Stimulated activated CD4-positive, alpha-beta T cell treated with anti-CD3 and anti-CD28 coated beads, Interleukin-12 subunit alpha, Interleukin-12 subunit beta, amount 100 ng/mL, for 48 hours (primary cell): Measurements from ENCODE around the gene TUBB8.
A peak's percentile ranks its signal among the peaks of the same experiment; 100 is the strongest.
"Not testable (repeated sequence)": the region's sequence is repeated elsewhere in the genome, so short reads cannot be mapped to it uniquely, and the experiment has no call there.

ENCODE experiments used
- DNase-seq, 3 donors: peaks; one replicate each; pipeline ENCODE4 v3.0.0-alpha.2; 2020; ENCODE audit warnings: low read depth in 2 of 3, low spot score in 1 of 3

The TUBB8 gene

DNA sequence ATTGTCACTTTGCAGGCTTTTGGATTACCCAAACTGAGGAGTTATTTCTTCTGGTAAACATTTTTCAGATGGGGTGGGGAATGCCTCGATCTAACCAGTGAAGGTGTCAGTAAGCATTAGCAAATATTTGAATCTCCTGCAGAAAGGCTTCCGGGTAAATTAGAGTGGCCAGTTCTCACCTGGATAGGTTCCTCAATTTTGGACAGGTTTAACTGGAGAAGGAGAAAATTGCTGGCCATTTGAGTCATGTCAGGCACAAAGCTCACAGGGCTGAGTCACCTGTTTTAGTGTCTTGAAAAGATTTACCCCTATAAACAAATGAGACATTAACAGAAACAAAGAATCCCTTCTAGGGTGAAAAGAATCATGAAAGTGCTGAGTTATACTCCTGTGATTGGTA is 830 bp upstream of the TUBB8 start:
- not testable (repeated sequence) for DNase-seq

DNA sequence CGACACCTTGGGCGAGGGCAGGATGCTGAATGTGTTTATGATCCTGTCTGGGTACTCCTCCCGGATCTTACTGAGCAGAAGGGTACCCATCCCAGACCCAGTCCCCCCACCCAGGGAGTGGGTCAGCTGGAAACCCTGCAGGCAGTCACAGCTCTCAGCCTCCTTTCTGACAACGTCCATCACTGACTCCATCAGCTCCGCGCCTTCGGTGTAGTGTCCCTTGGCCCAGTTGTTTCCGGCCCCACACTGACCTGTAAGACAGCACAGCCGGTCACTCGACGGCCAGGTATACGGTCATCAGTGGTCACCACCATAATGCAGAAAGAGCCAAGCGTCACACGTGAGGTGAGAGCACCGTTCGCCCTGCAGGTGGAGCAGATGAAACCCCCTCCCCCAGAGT is 1.2 kb downstream of the TUBB8 start:
- DNase-seq: not testable (repeated sequence)

DNA sequence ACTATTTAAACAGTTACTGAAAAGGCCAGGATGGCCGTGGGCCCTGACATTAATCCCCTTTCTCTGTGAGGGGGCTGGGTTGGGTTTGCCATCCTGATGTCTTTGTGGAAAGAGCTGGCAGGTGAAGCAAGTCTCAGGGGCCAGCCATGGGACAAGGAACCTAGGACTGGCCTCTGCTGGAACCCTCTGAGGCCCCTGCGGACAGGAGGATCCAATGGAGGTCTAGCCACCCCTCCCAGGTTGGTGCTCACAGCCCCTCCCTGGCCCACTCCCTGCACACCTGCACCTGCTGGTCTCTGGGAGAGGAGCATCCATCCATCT is 35.8 kb downstream of the TUBB8 start:
- DNase-seq: not testable (repeated sequence)

DNA sequence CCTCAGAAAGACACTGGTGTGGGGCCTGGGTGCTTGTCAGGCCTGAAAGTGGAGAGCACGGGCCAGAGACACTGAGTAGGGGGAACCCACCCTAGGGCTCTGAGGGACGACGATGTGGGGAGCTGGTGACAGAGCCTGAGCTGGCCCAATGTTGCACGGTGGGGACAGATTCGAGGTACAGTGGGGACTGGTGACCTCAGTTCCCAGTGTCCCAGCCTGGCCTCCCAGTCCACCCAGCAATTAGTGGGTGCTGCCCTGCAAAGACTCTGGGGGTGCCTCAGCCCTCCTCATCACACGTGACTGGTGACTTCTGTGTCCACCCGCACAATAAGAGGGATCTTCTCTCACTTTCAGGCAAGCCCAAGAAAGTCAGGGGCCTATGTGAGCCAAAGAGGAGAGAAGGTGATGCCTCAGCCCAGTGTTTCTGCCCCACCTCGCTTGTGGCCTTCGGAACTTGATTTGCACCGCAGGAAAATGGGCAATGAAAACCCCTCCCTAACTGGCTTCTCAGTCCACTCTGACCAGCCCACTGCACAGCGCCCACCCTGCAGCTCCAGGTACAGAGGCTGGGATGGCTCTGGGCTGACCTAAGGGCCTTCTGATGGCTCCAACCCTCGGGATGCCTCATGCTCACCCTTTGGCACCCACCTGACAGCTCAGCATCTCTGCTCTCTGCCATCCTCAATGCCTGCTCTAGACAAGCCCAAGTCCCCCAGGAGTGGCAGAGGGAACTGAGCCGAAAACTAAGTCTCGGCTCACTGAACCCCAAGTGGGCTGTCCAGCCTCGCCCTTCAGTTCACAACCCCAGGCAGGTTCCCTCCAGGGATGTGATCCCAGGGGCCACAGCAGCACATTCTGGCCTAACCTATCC is 36.4 kb downstream of the TUBB8 start:
- not testable (repeated sequence) for DNase-seq

DNA sequence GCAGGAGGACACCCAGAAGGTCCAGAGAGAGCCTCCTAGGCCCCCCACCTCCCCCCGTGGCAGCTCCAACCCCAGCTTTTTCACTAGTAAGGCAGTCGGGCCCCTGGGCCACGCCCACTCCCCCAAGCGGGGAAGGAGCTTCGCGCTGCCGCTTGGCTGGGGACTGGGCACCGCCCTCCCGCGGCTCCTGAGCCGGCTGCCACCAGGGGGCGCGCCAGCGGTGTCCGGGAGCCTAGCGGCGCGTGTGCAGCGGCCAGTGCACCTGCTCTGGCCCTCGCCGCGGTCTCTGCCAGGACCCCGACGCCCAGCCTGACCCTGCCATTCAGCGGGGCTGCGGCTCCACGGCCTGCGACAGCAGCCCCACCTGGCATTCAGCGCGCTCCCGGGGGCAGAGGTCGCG is 37.8 kb downstream of the TUBB8 start:
- peak in 1 of 3 donors; percentile 6 for DNase-seq

DNA sequence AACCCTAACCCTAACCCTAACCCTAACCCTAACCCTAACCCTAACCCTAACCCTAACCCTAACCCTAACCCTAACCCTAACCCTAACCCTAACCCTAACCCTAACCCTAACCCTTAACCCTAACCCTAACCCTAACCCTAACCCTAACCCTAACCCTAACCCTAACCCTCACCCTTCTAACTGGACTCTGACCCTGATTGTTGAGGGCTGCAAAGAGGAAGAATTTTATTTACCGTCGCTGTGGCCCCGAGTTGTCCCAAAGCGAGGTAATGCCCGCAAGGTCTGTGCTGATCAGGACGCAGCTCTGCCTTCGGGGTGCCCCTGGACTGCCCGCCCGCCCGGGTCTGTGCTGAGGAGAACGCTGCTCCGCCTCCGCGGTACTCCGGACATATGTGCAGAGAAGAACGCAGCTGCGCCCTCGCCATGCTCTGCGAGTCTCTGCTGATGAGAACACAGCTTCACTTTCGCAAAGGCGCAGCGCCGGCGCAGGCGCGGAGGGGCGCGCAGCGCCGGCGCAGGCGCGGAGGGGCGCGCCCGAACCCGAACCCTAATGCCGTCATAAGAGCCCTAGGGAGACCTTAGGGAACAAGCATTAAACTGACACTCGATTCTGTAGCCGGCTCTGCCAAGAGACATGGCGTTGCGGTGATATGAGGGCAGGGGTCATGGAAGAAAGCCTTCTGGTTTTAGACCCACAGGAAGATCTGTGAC is 38.7 kb downstream of the TUBB8 start:
- peak in 1 of 3 donors; percentile 41 for DNase-seq
